Tibial artery (tissue), 4 donors: ENCODE data around the gene LBX2.

ENCODE experiments used
- DNase-seq, 2 donors: peaks; one replicate each; pipeline ENCODE4 v3.0.0-alpha.2; 2019
- H3K27ac ChIP-seq, 2 donors: fragments of 200-600 bp; sonication (generic) in 1 of 2; 1 replicate in 1 of 2; 2 replicates in 1 of 2; pipeline ENCODE4 v1.5.1; 2018 to 2019; ENCODE audit warnings: mild to moderate bottlenecking in 1 of 2
- H3K27me3 ChIP-seq, 2 donors: fragments of 200-600 bp; sonication (generic) in 1 of 2; one replicate each; pipeline versions ENCODE4 v1.5.1 to v1.6.0; 2016 to 2019
- H3K36me3 ChIP-seq, 3 donors: fragments of 200-600 bp; sonication (generic) in 2 of 3; one replicate each; pipeline ENCODE4 v1.5.1; 2016 to 2019; ENCODE audit warnings: mild to moderate bottlenecking in 2 of 3
- H3K4me1 ChIP-seq, 4 donors: fragments of 200-600 bp; sonication (generic) in 2 of 4; 1 replicate in 3 of 4; 2 replicates in 1 of 4; pipeline ENCODE4 v1.5.1; 2016 to 2019
- H3K4me3 ChIP-seq, 2 donors: fragments of 200-600 bp; sonication (generic) in 1 of 2; 1 replicate in 1 of 2; 2 replicates in 1 of 2; pipeline ENCODE4 v1.5.1; 2018 to 2019; ENCODE audit warnings: mild to moderate bottlenecking in 2 of 2
- H3K9me3 ChIP-seq, 3 donors: fragments of 200-600 bp; sonication (generic) in 1 of 3; one replicate each; pipeline ENCODE4 v1.5.1; 2016 to 2019
- intact Hi-C: fragments of 100-400 bp; cut with DNase I; formaldehyde crosslinking; loops from one replicate; pipeline ENCODE4 v1.15.0; 2023; ENCODE audit warnings: low total_unique reads
- TF ChIP-seq, protein P1 (sequence below), 2 experiments: fragments of 200-600 bp in 1 of 2; fragments of 450-650 bp in 1 of 2; IDR thresholded peaks; one replicate each; pipeline ENCODE4 v1.5.1; 2017 to 2019; ENCODE audit warnings: antibody characterized with exemption in 2 of 2, mild to moderate bottlenecking in 1 of 2, moderate library complexity in 1 of 2

The LBX2 gene

DNA sequence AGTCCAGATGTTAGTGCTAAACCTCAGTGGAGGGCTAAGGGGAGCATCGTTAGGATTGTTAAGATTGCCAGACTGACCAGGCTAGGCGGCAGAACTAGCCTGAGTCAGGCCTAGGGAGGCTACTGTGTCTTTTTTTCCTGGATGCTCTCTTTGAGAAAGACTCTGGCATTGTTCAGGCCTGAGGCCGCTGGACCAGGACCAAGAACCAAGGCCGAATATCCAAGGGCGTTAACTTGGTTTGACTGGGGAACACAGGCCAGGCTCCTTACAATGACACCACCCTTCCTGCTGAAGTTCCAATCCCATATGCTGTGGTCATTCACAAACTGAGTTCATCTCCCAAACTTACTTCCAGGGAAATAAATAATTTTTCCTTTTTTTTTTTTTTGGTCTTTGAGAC, 40.9 kb upstream of the LBX2 start:
- Histone ChIP-seq H3K4me1 (no peaks in the 10 kb centered on the region), H3K9me3 (no peaks in the 10 kb centered on the region), H3K27me3 (no peaks in the 10 kb centered on the region), H3K27ac (no peak overlapping the region), H3K4me3 (no peak overlapping the region), H3K36me3 (no peaks in the 10 kb centered on the region)
- intact Hi-C loops, result no loop called here
- TF ChIP-seq, protein P1, sequence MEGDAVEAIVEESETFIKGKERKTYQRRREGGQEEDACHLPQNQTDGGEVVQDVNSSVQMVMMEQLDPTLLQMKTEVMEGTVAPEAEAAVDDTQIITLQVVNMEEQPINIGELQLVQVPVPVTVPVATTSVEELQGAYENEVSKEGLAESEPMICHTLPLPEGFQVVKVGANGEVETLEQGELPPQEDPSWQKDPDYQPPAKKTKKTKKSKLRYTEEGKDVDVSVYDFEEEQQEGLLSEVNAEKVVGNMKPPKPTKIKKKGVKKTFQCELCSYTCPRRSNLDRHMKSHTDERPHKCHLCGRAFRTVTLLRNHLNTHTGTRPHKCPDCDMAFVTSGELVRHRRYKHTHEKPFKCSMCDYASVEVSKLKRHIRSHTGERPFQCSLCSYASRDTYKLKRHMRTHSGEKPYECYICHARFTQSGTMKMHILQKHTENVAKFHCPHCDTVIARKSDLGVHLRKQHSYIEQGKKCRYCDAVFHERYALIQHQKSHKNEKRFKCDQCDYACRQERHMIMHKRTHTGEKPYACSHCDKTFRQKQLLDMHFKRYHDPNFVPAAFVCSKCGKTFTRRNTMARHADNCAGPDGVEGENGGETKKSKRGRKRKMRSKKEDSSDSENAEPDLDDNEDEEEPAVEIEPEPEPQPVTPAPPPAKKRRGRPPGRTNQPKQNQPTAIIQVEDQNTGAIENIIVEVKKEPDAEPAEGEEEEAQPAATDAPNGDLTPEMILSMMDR (IDR thresholded peaks at IDR 0.05), result no peak
- peak; percentile 74 to 76 for DNase-seq

- Histone ChIP-seq H3K27ac (no peak overlapping the region), H3K27me3 (no peaks in the 10 kb centered on the region), H3K36me3 (peaks cover 0 to 4% (median 0%) of the 10 kb centered on the region in 3 donors), H3K4me3 (no peak overlapping the region), H3K9me3 (no peaks in the 10 kb centered on the region), H3K4me1 (no peaks in the 10 kb centered on the region)
- intact Hi-C loops, result no loop called here
- TF ChIP-seq, protein P1 (IDR thresholded peaks at IDR 0.05), result no peak
- DNase-seq, result peak in 1 of 2 donors; percentile 24
These were observed 39.5 kb upstream of the LBX2 start for GRCh38 chr2:74538881-74539339.

- Histone ChIP-seq H3K27me3 (no peaks in the 10 kb centered on the region), H3K36me3 (peaks cover 0 to 22% (median 12%) of the 10 kb centered on the region in 3 donors), H3K9me3 (no peaks in the 10 kb centered on the region), H3K4me3 (no peak overlapping the region), H3K27ac (no peak overlapping the region), H3K4me1 (no peaks in the 10 kb centered on the region)
- peak in 1 of 2 donors; percentile 33 for DNase-seq
- intact Hi-C loops, result no loop called here
- TF ChIP-seq, protein P1 (IDR thresholded peaks at IDR 0.05), result no peak
These were observed 37.7 kb upstream of the LBX2 start for GRCh38 chr2:74537140-74537539.

GRCh38 chr2:74536166-74536950, 37.0 kb upstream of the LBX2 start:
- H3K4me1 ChIP-seq, result peaks cover 0 to 5% (median 4%) of the 10 kb centered on the region in 4 donors
- no peak overlapping the region for H3K27ac ChIP-seq
- DNase-seq, result peak in 1 of 2 donors; percentile 58
- H3K4me3 ChIP-seq, result no peak overlapping the region
- TF ChIP-seq, protein P1 (IDR thresholded peaks at IDR 0.05), result no peak
- H3K36me3 ChIP-seq, result peaks cover 0 to 24% (median 12%) of the 10 kb centered on the region in 3 donors
- intact Hi-C loops, result no loop called here
- no peaks in the 10 kb centered on the region for H3K27me3 ChIP-seq
- H3K9me3 ChIP-seq, result no peaks in the 10 kb centered on the region

DNA sequence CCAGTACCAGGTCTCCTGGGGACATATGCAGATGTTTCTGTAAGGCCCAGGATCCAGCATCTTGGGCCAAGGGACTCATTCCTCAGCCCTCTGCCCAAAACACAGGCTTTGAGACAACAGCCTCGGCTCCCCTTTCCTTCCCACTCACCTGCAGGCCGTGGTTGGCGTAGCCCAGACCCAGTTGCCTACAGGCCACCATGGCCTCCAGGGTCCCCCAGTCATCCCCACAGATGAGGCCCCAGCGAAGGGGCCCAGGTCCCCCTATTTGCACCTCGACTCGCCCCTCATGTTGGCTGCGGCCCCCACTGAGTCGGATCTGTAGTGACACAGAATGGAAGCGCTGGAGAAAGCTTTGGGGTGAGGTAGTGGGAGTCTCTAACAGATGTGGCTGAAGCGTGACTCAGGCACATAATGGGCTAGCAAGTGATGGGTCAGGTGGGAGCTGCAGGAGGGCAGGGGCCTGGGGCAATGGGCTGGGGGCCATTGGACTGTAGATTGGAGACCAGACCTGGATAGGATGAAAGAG, 36.1 kb upstream of the LBX2 start:
- no peaks in the 10 kb centered on the region for H3K27me3 ChIP-seq
- peak in 1 of 2 donors; percentile 49 for DNase-seq
- H3K36me3 ChIP-seq, result peaks cover 0 to 24% (median 12%) of the 10 kb centered on the region in 3 donors
- no peak overlapping the region for H3K4me3 ChIP-seq
- intact Hi-C loops, result no loop called here
- H3K9me3 ChIP-seq, result no peaks in the 10 kb centered on the region
- peaks cover 0 to 13% (median 12%) of the 10 kb centered on the region in 4 donors for H3K4me1 ChIP-seq
- H3K27ac ChIP-seq, result no peak overlapping the region
- TF ChIP-seq, protein P1 (IDR thresholded peaks at IDR 0.05), result no peak
